ENCODE data around the gene ZNF284.

The ZNF284 gene

GRCh38 chr19:44050740-44051649, 21.0 kb upstream of the ZNF284 start:
- Histone ChIP-seq H3K4me1 (ENCODE audit: insufficient read depth, low read length) (peaks cover 18% of the 10 kb centered on the region), H3K9ac (ENCODE audit: low read depth, low read length) (peak overlapping the region; percentile 51; the same call in 1 of the 2 replicates), H3K36me3 (ENCODE audit: insufficient read depth, low read length) (peaks cover 4% of the 10 kb centered on the region), H2AFZ (ENCODE audit: low read depth, low read length) (peak overlapping the region; percentile 93), H3K27me3 (ENCODE audit: insufficient read depth, low read length, poor library complexity) (no peaks in the 10 kb centered on the region), H3K79me2 (ENCODE audit: insufficient read depth, low read length) (peaks cover 2% of the 10 kb centered on the region; the same call in 1 of the 2 replicates), H3K9me3 (ENCODE audit: insufficient read depth, low read length, severe bottlenecking) (no peaks in the 10 kb centered on the region), H3K27ac (ENCODE audit: low read length) (peak overlapping the region; percentile 38; the same call in 1 of the 2 replicates), H3K4me3 (ENCODE audit: low read depth in 1 of 2, low read length in 2 of 2) (peak overlapping the region; percentile 26 to 73; a peak in 3 of 4 replicates), H3K4me2 (ENCODE audit: insufficient read depth, low read length) (peak overlapping the region; percentile 67), H4K20me1 (ENCODE audit: insufficient read depth, low read length) (no peaks in the 10 kb centered on the region)
- DNase-seq (no peak), ATAC-seq (ENCODE audit: insufficient read depth, low read depth) (no peak)
- TF ChIP-seq EZH2 (IDR thresholded peaks at IDR 0.05; ENCODE audit: borderline replicate concordance, low read depth, low read length, severe bottlenecking) (no peak), CTCF (IDR thresholded peaks at IDR 0.05; ENCODE audit: borderline replicate concordance, extremely low read depth, low read length, poor library complexity, severe bottlenecking) (no peak)

- H4K20me1 ChIP-seq (ENCODE audit: insufficient read depth, low read length) = no peaks in the 10 kb centered on the region
- H3K27me3 ChIP-seq (ENCODE audit: insufficient read depth, low read length, poor library complexity) = no peaks in the 10 kb centered on the region
- H3K9ac ChIP-seq (ENCODE audit: low read depth, low read length) = peak within 1 kb of the TSS; percentile 51
- peak within 1 kb of the TSS; percentile 68 for H3K27ac ChIP-seq (ENCODE audit: low read length)
- DNase-seq (peak; percentile 82), ATAC-seq (ENCODE audit: insufficient read depth, low read depth) (peak; percentile 97)
- TF ChIP-seq CTCF (IDR thresholded peaks at IDR 0.05; ENCODE audit: borderline replicate concordance, extremely low read depth, low read length, poor library complexity, severe bottlenecking) = no peak
- TF ChIP-seq EZH2 (IDR thresholded peaks at IDR 0.05; ENCODE audit: borderline replicate concordance, low read depth, low read length, severe bottlenecking) = no peak
- peaks cover 2% of the 10 kb centered on the region; the same call in 1 of the 2 replicates for H3K79me2 ChIP-seq (ENCODE audit: insufficient read depth, low read length)
- peaks cover 18% of the 10 kb centered on the region for H3K4me1 ChIP-seq (ENCODE audit: insufficient read depth, low read length)
- peak within 1 kb of the TSS; percentile 67 for H3K4me2 ChIP-seq (ENCODE audit: insufficient read depth, low read length)
- H2AFZ ChIP-seq (ENCODE audit: low read depth, low read length) = peak within 1 kb of the TSS; percentile 93
- H3K36me3 ChIP-seq (ENCODE audit: insufficient read depth, low read length) = peaks cover 4% of the 10 kb centered on the region
- peak within 1 kb of the TSS; percentile 26 to 73; a peak in 3 of 4 replicates for H3K4me3 ChIP-seq (ENCODE audit: low read depth in 1 of 2, low read length in 2 of 2)
- H3K9me3 ChIP-seq (ENCODE audit: insufficient read depth, low read length, severe bottlenecking) = no peaks in the 10 kb centered on the region
Observed at GRCh38 chr19:44051650-44052402, 20.1 kb upstream of the ZNF284 start, which contains the start of gene ZNF223. TSS of gene ZNF223 (plus strand) at chr19:44052036. CDS start at chr19:44055177, 3,141 bp downstream.

GRCh38 chr19:44055870-44056269, 16.1 kb upstream of the ZNF284 start:
- Histone ChIP-seq H3K9me3 (ENCODE audit: insufficient read depth, low read length, severe bottlenecking) (no peaks in the 10 kb centered on the region), H4K20me1 (ENCODE audit: insufficient read depth, low read length) (no peaks in the 10 kb centered on the region), H3K36me3 (ENCODE audit: insufficient read depth, low read length) (peaks cover 15% of the 10 kb centered on the region), H3K79me2 (ENCODE audit: insufficient read depth, low read length) (peaks cover 2% of the 10 kb centered on the region; the same call in 1 of the 2 replicates), H3K4me2 (ENCODE audit: insufficient read depth, low read length) (no peak overlapping the region), H3K27me3 (ENCODE audit: insufficient read depth, low read length, poor library complexity) (no peaks in the 10 kb centered on the region), H3K9ac (ENCODE audit: low read depth, low read length) (no peak overlapping the region), H2AFZ (ENCODE audit: low read depth, low read length) (no peak overlapping the region), H3K4me3 (ENCODE audit: low read depth in 1 of 2, low read length in 2 of 2) (no peak overlapping the region), H3K4me1 (ENCODE audit: insufficient read depth, low read length) (peaks cover 17% of the 10 kb centered on the region), H3K27ac (ENCODE audit: low read length) (no peak overlapping the region)
- no peak for DNase-seq
- no peak for ATAC-seq (ENCODE audit: insufficient read depth, low read depth)
- TF ChIP-seq EZH2 (IDR thresholded peaks at IDR 0.05; ENCODE audit: borderline replicate concordance, low read depth, low read length, severe bottlenecking) (no peak), CTCF (IDR thresholded peaks at IDR 0.05; ENCODE audit: borderline replicate concordance, extremely low read depth, low read length, poor library complexity, severe bottlenecking) (peak; percentile 14)

Measured in DND-41 (cell line).